ENCODE data around the gene LARP4B.
"Not testable (repeated sequence)": the region's sequence is repeated elsewhere in the genome, so short reads cannot be mapped to it uniquely, and the experiment has no call there.

The LARP4B gene

GRCh38 chr10:955820-956217 lies 24.3 kb upstream of the LARP4B start:
- no peak for DNase-seq

- no peak for DNase-seq
These were observed 23.8 kb upstream of the LARP4B start for GRCh38 chr10:955127-955819.

GRCh38 chr10:954396-954795 lies 22.9 kb upstream of the LARP4B start:
- no peak for DNase-seq

GRCh38 chr10:953836-954235 lies 22.3 kb upstream of the LARP4B start:
- no peak for DNase-seq

DNA sequence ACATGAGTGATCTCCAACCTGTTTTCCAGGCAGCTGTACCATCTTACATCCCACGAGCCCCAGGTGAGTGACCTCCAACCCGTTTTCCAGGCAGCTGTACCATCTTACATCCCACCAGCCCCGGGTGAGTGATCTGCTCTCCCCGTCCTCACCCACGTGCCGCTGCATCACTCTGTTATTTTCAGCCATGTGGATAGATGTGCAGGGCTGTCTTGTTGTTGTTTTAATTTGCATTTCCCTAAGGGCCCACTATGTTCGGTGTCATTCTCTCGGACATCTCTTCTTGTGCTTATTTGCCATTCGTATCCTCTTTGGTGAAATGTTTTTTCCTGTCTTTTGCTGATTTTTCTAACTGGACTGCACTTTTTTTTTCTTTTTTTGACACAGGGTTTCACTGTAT lies 17.9 kb upstream of the LARP4B start:
- DNase-seq = no peak

DNA sequence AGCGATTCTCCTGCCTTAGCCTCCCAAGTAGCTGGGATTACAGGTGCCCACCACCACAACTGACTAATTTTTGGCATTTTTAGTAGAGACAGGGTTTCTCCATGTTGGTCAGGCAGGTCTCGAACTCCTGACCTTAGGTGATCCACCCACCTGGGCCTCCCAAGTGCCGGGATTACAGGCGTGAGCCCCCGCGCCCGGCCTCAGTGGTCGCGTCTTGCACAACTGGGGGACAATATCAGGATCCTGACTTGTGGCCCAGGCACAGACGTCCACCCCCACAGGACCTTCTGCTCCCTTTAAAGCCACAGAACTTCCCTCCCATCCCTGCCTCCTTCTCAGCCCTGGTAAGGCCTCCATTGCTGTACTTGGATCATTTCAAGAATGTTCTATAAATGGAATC lies 16.8 kb upstream of the LARP4B start:
- no peak for DNase-seq

DNA sequence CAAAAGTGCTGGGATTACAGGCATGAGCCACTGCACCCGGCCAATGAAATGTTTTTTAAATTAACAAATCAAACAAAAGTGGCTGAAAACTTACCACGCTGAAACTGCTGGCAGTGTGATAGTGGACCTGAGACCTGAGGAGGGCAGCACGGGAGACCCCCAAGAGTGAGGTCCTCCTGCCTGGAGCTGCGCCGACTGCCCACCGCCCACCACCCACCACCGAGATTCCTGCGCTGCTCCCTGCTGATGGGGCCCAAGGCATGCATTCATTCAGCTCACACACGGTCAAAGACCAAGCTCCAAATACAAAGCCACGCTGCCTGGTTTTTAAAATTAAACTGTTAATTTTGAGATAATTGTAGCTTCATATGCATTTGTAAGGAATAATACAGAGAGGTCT lies 16.4 kb upstream of the LARP4B start:
- no peak for DNase-seq

DNA sequence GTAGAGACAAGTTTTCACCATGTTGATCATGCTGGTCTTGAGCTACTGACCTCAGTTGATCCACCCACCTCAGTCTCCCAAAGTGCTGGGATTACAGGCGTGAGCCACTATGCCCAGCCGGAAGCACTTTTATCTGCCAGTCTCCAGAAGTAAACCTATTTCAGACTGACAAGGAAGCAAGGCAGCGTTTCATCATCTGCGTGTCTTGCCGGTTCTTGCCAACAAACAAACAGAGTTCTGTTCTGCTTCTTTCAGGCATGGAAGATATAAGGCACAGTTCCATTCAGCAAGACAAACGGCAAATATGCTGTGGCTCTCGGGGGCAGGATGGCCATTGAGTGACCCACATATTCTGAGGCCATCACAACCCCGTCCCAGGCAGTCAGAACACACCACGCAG lies 15.5 kb upstream of the LARP4B start:
- DNase-seq = no peak

GRCh38 chr10:945778-946177 lies 14.3 kb upstream of the LARP4B start:
- no peak for DNase-seq

GRCh38 chr10:944034-944831 lies 12.7 kb upstream of the LARP4B start:
- peak; percentile 26 for DNase-seq

- DNase-seq = no peak
These were observed 12.0 kb upstream of the LARP4B start for GRCh38 chr10:943334-944033.

GRCh38 chr10:938941-939678 lies 7.6 kb upstream of the LARP4B start:
- DNase-seq = no peak

DNA sequence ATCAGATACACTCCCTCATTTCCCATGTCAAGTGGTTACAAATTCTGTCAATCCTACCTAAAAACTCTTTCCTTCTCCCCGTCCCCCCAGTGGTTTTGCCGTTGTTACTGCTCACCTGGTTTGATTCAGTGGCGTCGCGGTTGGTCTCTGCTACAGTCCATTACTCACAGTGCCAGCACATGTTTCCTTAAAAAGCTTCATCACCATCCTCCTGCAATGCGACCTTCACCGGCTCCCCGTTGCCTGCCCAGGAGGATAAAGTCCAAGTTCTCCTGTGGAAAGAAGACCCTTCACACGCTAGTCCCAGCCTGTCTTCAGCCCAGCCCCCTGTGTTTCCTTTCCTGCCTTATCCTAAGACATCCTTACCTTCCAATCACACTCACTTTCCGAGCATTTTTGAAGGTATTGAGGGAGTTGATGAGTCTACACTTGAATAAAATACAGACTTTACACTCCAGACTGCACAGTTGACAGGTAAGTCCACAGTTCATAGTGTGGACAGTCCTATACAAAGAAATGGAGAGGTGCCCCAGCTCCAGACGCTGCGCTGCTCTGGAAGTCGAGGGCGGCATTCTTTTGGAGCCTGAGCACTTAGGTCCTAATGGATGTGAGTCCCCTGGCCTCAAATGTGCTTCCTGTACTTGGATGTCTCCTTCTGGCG lies 3.4 kb upstream of the LARP4B start:
- no peak for DNase-seq

DNA sequence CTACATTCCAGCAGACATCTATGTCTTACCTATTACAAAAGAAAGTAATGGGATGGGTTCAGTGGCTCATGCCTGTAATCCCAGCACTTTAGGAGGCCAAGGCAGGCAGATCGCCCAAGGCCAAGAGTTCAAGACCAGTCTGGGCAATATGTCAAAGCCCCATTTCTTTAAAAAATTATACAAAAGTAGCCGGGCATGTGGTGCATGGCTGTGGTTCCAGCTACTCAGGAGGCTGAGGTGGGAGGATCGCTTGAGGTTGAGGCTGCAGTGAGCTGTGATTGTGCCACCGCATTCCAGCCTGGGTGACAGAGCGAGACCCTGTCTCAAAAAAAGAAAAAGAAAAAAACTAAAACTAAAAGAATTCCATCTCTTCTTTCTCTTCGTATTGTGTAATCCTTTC lies 2.7 kb upstream of the LARP4B start:
- not testable (repeated sequence) for DNase-seq

DNA sequence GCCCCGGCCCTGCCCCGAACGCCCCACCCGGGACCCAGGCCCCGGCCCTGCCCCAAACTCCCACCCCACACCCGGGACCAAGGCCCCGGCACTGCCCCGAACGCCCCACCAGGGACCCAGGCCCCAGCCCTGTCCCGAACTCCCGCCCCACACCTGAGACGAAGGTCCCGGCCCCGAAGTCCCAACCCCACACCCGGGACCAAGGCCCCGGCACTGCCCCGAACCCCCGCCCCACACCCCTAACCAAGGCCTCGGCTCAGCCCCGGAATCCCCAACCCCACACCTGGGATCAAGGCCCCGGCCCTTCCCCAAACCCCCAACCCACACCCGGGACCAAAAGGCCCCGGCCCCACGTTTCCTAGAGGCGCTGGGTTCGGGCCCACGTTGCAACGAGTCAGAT lies 1.1 kb upstream of the LARP4B start:
- no peak for DNase-seq

DNA sequence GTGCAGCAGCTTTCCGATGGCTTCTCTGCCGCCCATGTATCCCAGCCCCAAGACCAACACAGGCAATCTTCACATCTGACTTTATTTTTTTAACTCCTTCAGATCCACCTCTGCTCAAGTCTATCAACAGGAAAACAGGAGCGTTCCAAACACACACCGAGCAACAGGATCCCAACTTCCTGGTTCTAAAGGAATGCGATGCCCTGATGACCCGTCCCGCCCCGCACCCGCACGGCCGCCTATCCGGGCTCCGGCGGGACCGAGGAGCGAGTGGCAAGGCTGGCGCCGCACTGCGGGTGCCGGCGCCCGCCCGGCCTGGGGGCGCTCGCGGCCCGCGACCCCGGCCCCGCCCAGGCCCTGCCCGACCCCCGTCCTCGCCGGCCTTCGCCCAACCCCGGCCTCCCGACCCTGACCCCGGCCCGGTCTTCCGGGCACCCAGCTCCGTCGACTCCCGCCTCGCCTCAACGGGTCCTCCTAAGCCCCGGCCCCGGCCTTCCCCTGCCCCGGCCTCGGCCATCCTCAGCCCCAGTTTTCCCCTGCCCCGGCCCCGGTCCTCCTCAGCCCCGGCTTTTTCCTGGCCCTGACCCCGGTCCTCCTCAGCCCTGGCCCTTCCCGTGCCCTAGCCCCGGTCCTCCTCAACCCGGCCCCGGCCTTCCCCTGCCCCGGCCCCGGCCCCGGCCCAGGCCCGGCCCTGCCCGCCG lies 730 bp downstream of the LARP4B start:
- DNase-seq = peak; percentile 20

- DNase-seq = no peak
These were observed 1.4 kb downstream of the LARP4B start for GRCh38 chr10:929960-930624.

- no peak for DNase-seq
These were observed 4.4 kb downstream of the LARP4B start for GRCh38 chr10:927131-927530.

DNA sequence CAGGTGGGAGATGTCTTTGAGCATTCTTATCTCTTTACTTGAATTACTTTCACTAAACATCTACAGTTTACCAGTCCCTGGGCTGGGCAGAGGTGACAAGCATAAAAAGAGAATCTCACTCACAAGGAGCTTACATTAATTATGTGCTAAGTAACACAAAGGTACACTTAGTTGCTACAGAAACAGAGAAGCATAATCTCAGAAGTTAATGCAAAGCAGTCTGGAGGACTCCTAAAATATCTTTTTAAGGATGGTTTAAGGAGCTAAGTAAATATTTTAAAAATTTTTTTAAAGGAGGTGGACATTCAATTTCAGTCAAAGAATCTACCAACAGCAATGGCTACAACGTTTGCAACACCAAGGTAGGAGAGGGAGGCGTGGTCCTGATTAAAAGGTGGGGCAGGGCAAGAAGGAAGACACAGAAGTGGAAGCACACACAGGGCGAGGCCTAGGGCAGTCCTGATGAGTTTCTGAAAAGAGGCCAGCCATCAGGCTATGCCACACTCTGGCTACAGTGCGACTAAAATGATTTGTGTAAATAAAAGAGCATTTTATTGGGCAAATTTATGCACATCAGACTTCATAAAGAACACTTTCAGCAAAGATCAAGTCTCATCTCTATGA lies 5.3 kb downstream of the LARP4B start:
- no peak for DNase-seq

DNA sequence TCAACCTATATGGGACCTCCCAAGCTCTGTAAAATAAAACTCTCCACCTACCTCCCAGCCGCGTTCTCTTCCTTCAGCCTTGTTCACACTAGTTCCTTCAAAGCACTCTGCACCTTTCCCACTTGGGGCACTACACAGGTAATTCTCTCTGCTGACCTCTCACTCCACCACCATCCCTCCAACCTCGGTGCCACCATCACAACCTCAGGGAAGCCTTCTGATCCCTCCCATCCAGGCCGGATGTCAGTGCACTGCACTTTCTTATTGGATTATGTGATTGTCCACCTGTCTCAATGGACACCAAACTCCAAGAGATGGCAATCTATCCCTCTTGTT lies 7.0 kb downstream of the LARP4B start:
- no peak for DNase-seq
